ENCODE results near the gene EXOSC3.
"Not testable (repeated sequence)": the region's sequence is repeated elsewhere in the genome, so short reads cannot be mapped to it uniquely, and the experiment has no call there.

The EXOSC3 gene

DNA sequence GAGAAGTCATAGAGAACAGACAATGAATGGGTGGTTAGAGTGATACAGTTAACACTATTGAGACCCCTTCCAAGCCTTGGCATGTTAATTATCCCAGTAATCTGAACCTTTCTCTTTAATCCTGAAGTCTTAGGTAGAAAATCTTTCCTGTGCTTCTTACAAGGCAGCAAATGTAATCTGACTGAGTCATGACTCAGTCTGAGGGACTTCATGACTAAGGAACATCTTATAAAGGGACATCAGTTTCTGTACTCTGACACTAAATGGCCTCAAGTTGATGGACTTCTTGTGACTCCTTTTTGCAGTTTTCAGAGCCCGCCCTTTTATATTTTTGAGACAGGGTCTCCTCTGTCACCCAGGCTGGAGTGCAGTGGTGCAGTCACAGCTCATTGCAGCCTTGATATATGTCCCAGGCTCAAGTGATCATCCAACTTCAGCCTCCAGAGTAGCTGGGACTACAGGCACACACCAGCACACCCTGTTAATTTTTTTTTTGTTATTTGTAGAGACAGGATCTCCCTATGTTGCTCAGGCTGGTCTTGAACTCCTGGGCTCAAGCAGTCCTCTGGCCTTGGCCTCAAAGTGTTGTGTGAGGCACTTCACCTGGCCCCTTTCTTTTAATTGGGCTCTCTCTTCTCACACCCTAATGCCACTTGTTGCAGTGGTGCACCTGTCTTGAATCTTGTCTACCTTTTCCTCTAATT lies 9.5 kb downstream of the EXOSC3 start:
- DNase-seq (ENCODE audit: low spot score), result no peak

DNA sequence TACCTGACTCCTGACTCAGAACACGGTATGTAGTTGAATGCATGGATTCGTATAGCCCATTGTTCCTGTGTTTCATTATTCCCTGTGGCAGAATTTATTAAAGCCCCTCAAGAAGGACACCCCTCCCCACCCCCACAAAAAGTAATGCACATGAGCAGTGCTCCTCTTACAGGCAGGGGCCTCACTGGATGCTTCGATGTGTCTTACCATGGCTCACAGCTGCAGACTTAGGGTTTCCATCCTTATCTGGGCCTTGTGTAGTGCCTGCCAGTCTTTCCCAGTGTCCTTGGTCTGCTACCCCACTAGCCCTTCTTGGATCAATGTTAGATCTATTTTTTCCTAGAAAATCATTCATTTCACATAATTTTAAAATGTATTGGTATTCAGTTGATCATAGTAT lies 14.9 kb downstream of the EXOSC3 start:
- DNase-seq (ENCODE audit: low spot score), result no peak

DNA sequence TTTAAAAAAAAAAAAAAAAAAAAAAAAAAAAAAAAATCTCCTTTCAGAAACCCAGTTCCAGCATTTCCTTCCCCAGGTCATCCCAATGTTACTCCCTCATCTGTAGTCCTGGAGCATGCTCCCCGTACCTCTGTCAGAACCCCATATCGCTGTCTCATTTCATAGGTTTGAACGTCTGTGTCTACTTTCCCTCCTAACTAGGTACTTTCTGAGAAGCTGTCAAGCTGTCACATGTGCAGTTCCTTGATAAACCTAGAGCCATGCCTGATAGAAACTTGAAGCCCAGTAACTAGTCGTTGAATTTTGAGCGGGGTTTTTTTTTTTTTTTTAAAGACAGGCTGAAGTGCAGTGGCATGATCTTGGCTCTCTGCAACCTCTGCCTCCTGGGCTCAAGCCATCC lies 15.6 kb downstream of the EXOSC3 start:
- no peak for DNase-seq (ENCODE audit: low spot score)

DNA sequence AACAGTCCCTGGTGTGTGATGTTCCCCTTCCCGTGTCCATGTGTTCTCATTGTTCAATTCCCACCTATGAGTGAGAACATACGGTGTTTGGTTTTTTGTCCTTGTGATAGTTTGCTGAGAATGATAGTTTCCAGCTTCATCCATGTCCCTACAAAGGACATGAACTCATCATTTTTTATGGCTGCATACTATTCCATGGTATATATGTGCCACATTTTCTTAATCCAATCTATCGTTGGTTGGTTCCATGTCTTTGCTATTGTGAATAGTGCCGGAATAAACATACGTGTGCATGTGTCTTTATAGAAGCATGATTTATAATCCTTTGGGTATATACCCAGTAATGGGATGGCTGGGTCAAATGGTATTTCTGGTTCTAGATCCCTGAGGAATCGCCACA lies 19.6 kb downstream of the EXOSC3 start:
- not testable (repeated sequence) for DNase-seq (ENCODE audit: low spot score)

DNA sequence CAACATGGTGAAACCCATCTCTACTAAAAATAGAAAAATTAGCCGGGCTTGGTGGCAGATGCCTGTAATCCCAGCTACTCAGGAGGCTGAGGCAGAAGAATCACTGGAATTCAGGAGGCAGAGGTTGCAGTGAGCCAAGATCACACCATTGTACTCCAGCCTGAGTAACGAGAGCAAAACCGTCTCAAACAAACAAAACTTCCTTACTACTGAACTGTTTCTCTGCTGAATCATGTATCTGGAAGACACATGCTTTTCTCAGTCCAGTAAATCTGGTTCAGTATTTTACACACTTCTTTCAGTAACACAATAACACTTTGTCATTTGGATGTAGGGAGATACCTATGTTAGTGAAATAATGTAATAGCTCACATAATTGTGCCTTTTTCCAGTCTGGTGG lies 23.4 kb downstream of the EXOSC3 start:
- no peak for DNase-seq (ENCODE audit: low spot score)

- no peak for DNase-seq (ENCODE audit: low spot score)
Measured at GRCh38 chr9:37760416-37761161, 24.3 kb downstream of the EXOSC3 start.

DNA sequence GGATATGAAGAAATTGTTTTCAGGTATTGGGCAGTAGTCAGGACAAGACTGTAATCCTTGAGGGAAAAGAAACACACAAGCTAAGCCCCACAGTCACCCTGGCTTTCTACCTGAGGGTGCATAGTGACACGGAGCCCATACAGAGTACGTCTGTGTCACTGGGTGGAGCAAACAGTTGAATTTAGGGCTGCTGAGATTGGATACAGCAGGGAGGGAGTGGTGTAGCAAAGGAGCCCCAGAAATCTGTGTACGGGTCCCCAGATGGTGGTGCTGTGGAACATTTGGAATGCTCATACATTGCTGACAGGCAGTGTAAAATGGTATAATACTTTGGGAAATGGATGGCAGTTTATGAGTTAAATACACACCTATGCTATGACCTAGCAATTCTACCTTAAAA lies 26.1 kb downstream of the EXOSC3 start:
- no peak for DNase-seq (ENCODE audit: low spot score)

GRCh38 chr9:37753489-37754190 lies 31.2 kb downstream of the EXOSC3 start, which contains the start of gene TRMT10B:
Gene TRMT10B, plus strand, starts transcription at chr9:37753805. Its CDS starts 8,127 bp downstream, at chr9:37761932.
- DNase-seq (ENCODE audit: low spot score), result peak; percentile 91

GRCh38 chr9:37752642-37753488 lies 32.0 kb downstream of the EXOSC3 start:
- no peak for DNase-seq (ENCODE audit: low spot score)

- DNase-seq (ENCODE audit: low spot score), result not testable (repeated sequence)
Measured at GRCh38 chr9:37752112-37752511, 32.8 kb downstream of the EXOSC3 start.

GRCh38 chr9:37751704-37752103 lies 33.2 kb downstream of the EXOSC3 start:
- DNase-seq (ENCODE audit: low spot score), result not testable (repeated sequence)

- no peak for DNase-seq (ENCODE audit: low spot score)
Measured at GRCh38 chr9:37751186-37751585, 33.7 kb downstream of the EXOSC3 start.

DNA sequence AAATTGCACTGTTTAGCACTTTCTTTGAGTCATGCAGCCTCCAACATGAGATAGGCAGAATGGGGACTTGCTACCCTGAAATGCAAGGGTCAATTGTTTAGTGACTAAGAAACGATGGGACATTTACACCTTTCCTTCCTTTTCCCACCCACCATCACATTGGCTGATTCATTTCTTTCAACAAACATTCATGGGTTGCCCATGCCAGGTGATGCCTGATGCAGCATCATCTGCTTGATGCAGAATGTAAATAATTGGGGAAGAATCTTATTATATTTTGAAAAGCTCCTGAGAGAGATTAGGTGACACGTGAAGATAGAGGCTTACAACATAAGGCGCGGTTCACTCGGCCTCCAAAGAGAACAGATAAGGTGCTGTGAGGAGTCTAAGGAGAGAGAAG lies 35.7 kb downstream of the EXOSC3 start:
- DNase-seq (ENCODE audit: low spot score), result no peak

DNA sequence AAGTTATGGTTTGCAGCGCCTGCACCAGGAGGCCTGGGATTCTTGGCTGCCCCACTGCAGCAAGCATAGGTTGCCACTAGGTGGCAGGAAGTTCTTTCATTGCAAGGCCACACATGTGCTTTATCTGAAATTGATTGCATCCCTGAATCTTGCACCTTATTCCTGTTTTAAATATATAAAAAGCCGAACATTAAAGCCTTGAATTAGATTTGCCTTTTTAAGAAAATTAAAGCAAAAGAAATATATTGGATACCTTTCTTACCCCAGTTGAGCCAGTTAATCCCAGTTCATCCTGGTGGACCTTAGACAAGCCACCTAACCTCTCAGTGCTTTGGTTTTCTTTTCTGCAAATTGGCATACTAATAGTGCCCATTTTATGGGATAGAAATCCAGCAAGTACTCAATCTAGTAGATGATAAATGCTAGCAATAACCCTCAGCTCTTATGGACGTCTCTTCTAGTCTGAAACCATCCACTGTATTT lies 37.6 kb downstream of the EXOSC3 start:
- DNase-seq (ENCODE audit: low spot score), result peak; percentile 85

DNA sequence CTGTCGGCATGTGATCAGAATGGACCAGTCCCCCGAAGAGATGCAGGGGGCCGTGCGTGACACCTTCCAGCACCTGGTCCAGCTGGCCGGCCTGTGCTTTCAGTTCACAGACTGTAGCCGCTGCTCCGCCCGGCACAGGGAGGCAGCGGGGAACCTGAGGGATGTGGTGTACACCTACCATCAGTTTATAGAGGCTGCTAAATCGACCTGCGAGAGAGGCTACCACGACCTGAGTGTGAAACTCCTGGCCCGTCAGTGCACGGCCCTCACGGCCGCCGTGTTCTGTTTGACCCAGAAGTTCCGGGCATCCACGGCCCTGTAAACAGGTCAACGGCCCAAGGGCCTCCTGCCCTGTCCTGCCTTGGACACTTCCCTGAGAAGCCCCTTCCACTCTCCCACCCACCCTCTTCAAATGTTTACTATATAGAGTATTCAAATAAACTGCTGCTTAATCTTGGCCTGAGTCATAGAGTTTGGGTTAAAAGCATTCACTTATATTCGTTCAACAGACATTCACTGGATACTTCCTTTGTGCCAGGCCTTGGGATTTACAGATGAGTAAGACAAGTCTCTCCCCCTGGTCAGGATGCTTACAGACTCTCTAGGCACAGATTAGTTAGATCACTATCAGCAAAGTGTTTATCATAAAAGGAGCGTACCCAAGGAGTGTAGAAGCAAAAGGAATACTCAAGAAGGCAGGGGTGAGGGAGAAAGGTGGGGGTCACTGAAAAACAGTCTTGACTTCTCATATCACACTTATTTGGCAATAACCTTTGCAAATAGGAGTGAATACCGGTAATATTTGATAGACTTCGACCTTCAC lies 38.2 kb downstream of the EXOSC3 start:
- DNase-seq (ENCODE audit: low spot score), result no peak

DNA sequence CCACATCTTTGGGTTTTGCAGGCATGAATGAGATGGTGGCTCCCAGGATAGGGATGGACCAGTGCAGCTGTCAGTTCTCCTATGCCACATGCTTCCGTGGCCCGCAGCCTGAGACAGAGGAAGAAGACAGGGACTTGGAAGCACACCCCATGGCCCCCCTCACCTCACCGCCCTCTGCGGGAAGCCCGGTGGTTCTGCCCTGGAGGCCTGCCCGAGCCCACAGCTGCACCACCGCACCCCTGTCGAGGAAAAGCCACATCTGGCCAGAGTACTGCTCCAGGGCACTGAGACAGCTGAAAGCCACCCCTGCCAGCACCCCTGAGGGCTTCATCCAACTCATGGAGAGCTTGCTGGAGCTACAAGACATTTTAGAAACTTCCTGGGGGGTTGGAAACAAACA lies 38.9 kb downstream of the EXOSC3 start:
- no peak for DNase-seq (ENCODE audit: low spot score)

- DNase-seq (ENCODE audit: low spot score), result no peak
Measured at GRCh38 chr9:37740631-37741328, 44.1 kb downstream of the EXOSC3 start.

DNA sequence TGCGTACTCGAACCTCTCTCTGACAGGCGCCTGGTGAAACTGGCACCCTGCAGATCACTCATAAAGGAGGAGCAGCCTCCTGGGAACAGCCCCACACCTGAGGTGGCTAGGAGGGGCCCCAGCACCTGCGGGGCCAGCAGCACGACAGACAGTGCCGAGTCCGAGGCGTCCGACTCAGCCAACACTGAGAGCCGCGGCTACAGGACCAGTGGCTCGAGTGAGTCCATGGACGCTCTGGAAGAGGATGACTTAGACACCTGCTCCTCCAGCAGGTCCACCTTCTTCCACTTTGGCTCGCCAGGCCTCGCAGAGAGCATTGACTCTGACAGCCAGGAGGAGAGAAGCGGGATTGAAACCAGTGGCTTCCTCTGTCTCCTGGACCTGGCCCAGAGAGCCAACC lies 44.7 kb downstream of the EXOSC3 start:
- DNase-seq (ENCODE audit: low spot score), result no peak

- DNase-seq (ENCODE audit: low spot score), result no peak
Measured at GRCh38 chr9:37739222-37739621, 45.6 kb downstream of the EXOSC3 start.

GRCh38 chr9:37732952-37733351 lies 51.9 kb downstream of the EXOSC3 start:
- no peak for DNase-seq (ENCODE audit: low spot score)
